ENCODE measurements around the gene EXOSC7.
"Not testable (repeated sequence)": the region's sequence is repeated elsewhere in the genome, so short reads cannot be mapped to it uniquely, and the experiment has no call there.

The EXOSC7 gene

GRCh38 chr3:45037720-45038455 is 61.8 kb downstream of the EXOSC7 start:
- H3K36me3 ChIP-seq (ENCODE audit: control insufficient read depth, insufficient read depth, low read length): no peaks in the 10 kb centered on the region
- H3K4me3 ChIP-seq (ENCODE audit: low read depth, low read length): no peak overlapping the region
- peaks cover 6% of the 10 kb centered on the region for H3K4me1 ChIP-seq (ENCODE audit: control insufficient read depth, insufficient read depth, low read length)
- no peaks in the 10 kb centered on the region for H3K9me3 ChIP-seq (ENCODE audit: control insufficient read depth, insufficient read depth, low read length)
- H3K27ac ChIP-seq (ENCODE audit: low read depth, low read length): no peak overlapping the region
- H3K27me3 ChIP-seq (ENCODE audit: control insufficient read depth, insufficient read depth, low read length): peaks cover 44% of the 10 kb centered on the region
- no peak overlapping the region for H3K9ac ChIP-seq (ENCODE audit: low read depth, low read length)

DNA sequence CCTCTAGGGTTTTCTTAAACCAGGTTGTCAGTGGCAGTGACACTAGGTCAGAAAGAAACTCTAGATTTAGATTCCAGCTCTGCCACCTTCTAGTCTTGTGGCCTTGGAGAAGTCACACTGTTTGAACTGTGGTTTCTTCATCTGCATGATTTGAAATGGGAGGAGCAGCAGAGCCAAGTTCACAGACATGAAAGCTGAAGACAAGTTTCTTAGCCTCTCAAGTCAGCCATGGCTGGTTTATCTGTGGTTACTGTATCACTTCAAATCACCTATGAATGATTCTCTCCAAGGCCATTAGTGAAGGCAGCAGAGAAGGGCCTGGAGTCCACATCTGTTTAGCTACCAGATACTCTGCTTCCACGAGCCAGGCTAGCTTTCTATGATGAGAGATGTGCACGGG is 65.6 kb downstream of the EXOSC7 start:
- H3K27me3 ChIP-seq (ENCODE audit: control insufficient read depth, insufficient read depth, low read length): peaks cover 6% of the 10 kb centered on the region
- H3K36me3 ChIP-seq (ENCODE audit: control insufficient read depth, insufficient read depth, low read length): no peaks in the 10 kb centered on the region
- no peak overlapping the region for H3K27ac ChIP-seq (ENCODE audit: low read depth, low read length)
- H3K4me3 ChIP-seq (ENCODE audit: low read depth, low read length): no peak overlapping the region
- no peak overlapping the region for H3K9ac ChIP-seq (ENCODE audit: low read depth, low read length)
- no peaks in the 10 kb centered on the region for H3K9me3 ChIP-seq (ENCODE audit: control insufficient read depth, insufficient read depth, low read length)
- peaks cover 6% of the 10 kb centered on the region for H3K4me1 ChIP-seq (ENCODE audit: control insufficient read depth, insufficient read depth, low read length)

DNA sequence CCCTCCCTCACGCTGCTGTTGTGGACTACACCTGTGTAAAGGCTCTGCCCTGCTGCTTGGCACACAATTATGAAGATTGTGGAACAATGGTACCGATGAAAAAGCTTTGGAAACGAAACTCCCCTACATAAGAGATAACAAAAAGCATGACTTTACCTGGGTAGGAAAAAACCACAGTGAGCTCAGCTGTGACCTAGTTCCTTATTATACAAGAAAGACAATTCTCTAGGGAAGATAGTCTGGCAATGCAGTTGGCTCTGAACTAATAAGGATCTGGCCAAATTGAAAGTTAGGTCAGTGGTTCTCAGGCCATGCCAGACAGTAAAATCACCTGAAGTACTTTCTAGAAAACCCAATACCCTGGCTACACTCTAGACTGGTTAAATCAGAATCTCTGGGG is 66.1 kb downstream of the EXOSC7 start:
- Histone ChIP-seq H3K9me3 (ENCODE audit: control insufficient read depth, insufficient read depth, low read length) (no peaks in the 10 kb centered on the region), H3K4me3 (ENCODE audit: low read depth, low read length) (no peak overlapping the region), H3K27ac (ENCODE audit: low read depth, low read length) (no peak overlapping the region), H3K4me1 (ENCODE audit: control insufficient read depth, insufficient read depth, low read length) (peaks cover 6% of the 10 kb centered on the region), H3K36me3 (ENCODE audit: control insufficient read depth, insufficient read depth, low read length) (no peaks in the 10 kb centered on the region), H3K27me3 (ENCODE audit: control insufficient read depth, insufficient read depth, low read length) (peaks cover 1% of the 10 kb centered on the region), H3K9ac (ENCODE audit: low read depth, low read length) (no peak overlapping the region)

GRCh38 chr3:45043728-45044299 is 67.8 kb downstream of the EXOSC7 start:
- Histone ChIP-seq H3K36me3 (ENCODE audit: control insufficient read depth, insufficient read depth, low read length) (no peaks in the 10 kb centered on the region), H3K27ac (ENCODE audit: low read depth, low read length) (no peak overlapping the region), H3K9ac (ENCODE audit: low read depth, low read length) (no peak overlapping the region), H3K4me1 (ENCODE audit: control insufficient read depth, insufficient read depth, low read length) (no peaks in the 10 kb centered on the region), H3K9me3 (ENCODE audit: control insufficient read depth, insufficient read depth, low read length) (no peaks in the 10 kb centered on the region), H3K27me3 (ENCODE audit: control insufficient read depth, insufficient read depth, low read length) (no peaks in the 10 kb centered on the region), H3K4me3 (ENCODE audit: low read depth, low read length) (no peak overlapping the region)

- no peaks in the 10 kb centered on the region for H3K9me3 ChIP-seq (ENCODE audit: control insufficient read depth, insufficient read depth, low read length)
- H3K36me3 ChIP-seq (ENCODE audit: control insufficient read depth, insufficient read depth, low read length): no peaks in the 10 kb centered on the region
- no peak overlapping the region for H3K9ac ChIP-seq (ENCODE audit: low read depth, low read length)
- no peaks in the 10 kb centered on the region for H3K4me1 ChIP-seq (ENCODE audit: control insufficient read depth, insufficient read depth, low read length)
- H3K27ac ChIP-seq (ENCODE audit: low read depth, low read length): no peak overlapping the region
- no peaks in the 10 kb centered on the region for H3K27me3 ChIP-seq (ENCODE audit: control insufficient read depth, insufficient read depth, low read length)
- no peak overlapping the region for H3K4me3 ChIP-seq (ENCODE audit: low read depth, low read length)
Measured at GRCh38 chr3:45048244-45048643, 72.2 kb downstream of the EXOSC7 start.

GRCh38 chr3:45049807-45050206 is 73.8 kb downstream of the EXOSC7 start:
- Histone ChIP-seq H3K36me3 (ENCODE audit: control insufficient read depth, insufficient read depth, low read length) (no peaks in the 10 kb centered on the region), H3K9ac (ENCODE audit: low read depth, low read length) (no peak overlapping the region), H3K9me3 (ENCODE audit: control insufficient read depth, insufficient read depth, low read length) (no peaks in the 10 kb centered on the region), H3K4me1 (ENCODE audit: control insufficient read depth, insufficient read depth, low read length) (peaks cover under 1% of the 10 kb centered on the region; the same call in 1 of the 2 replicates), H3K27ac (ENCODE audit: low read depth, low read length) (no peak overlapping the region), H3K27me3 (ENCODE audit: control insufficient read depth, insufficient read depth, low read length) (peaks cover 6% of the 10 kb centered on the region; the same call in 1 of the 2 replicates), H3K4me3 (ENCODE audit: low read depth, low read length) (no peak overlapping the region)

DNA sequence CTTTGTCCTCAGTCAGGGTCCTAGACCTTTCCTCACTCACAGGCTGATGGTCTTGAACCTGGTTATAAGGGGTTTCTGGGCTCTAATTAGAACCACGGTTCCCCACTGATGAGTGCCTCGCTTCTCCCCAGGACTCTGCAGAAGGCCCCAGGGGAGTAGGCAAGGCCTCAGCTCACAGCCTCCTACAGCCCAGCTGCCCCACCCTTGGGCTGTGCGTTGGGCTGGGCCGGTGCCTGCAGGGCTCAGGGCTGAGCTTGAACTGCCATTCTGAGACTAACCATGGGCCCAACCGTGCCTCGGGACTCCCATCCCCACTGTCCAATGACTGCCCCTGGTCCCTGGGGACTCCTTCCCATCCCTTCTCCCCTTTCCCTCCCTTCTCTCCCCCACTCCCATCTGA is 75.6 kb downstream of the EXOSC7 start:
- peaks cover 11% of the 10 kb centered on the region for H3K4me1 ChIP-seq (ENCODE audit: control insufficient read depth, insufficient read depth, low read length)
- peaks cover 23% of the 10 kb centered on the region for H3K27me3 ChIP-seq (ENCODE audit: control insufficient read depth, insufficient read depth, low read length)
- H3K9me3 ChIP-seq (ENCODE audit: control insufficient read depth, insufficient read depth, low read length): no peaks in the 10 kb centered on the region
- no peak overlapping the region for H3K27ac ChIP-seq (ENCODE audit: low read depth, low read length)
- no peaks in the 10 kb centered on the region for H3K36me3 ChIP-seq (ENCODE audit: control insufficient read depth, insufficient read depth, low read length)
- H3K4me3 ChIP-seq (ENCODE audit: low read depth, low read length): no peak overlapping the region
- no peak overlapping the region for H3K9ac ChIP-seq (ENCODE audit: low read depth, low read length)

DNA sequence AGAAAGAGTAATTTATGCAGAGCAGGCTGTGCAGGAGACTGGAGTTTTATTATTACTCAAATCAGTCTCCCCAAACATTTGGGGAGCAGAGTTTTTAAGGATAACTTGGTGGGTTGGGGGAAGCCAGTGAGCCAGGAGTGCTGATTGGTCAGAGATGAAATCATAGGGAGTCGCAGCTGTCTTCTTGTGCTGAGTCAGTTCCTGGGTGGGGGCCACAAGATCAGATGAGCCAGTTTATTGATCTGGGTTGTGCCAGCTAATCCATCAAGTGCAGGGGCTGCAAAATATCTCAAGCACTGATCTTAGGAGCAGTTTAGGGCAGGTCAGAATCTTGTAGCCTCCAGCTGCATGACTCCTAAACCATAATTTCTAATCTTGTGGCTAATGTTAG is 77.8 kb downstream of the EXOSC7 start:
- H3K27ac ChIP-seq (ENCODE audit: low read depth, low read length); H3K36me3 ChIP-seq (ENCODE audit: control insufficient read depth, insufficient read depth, low read length); H3K4me3 ChIP-seq (ENCODE audit: low read depth, low read length); H3K9ac ChIP-seq (ENCODE audit: low read depth, low read length); H3K9me3 ChIP-seq (ENCODE audit: control insufficient read depth, insufficient read depth, low read length): not testable (repeated sequence)
- Histone ChIP-seq H3K27me3 (ENCODE audit: control insufficient read depth, insufficient read depth, low read length) (peaks cover 44% of the 10 kb centered on the region), H3K4me1 (ENCODE audit: control insufficient read depth, insufficient read depth, low read length) (peaks cover 12% of the 10 kb centered on the region)

GRCh38 chr3:45054196-45054857 is 78.3 kb downstream of the EXOSC7 start:
- peaks cover 12% of the 10 kb centered on the region for H3K4me1 ChIP-seq (ENCODE audit: control insufficient read depth, insufficient read depth, low read length)
- H3K4me3 ChIP-seq (ENCODE audit: low read depth, low read length): no peak overlapping the region
- H3K27me3 ChIP-seq (ENCODE audit: control insufficient read depth, insufficient read depth, low read length): peaks cover 49% of the 10 kb centered on the region
- H3K9me3 ChIP-seq (ENCODE audit: control insufficient read depth, insufficient read depth, low read length): no peaks in the 10 kb centered on the region
- no peaks in the 10 kb centered on the region for H3K36me3 ChIP-seq (ENCODE audit: control insufficient read depth, insufficient read depth, low read length)
- H3K27ac ChIP-seq (ENCODE audit: low read depth, low read length): no peak overlapping the region
- H3K9ac ChIP-seq (ENCODE audit: low read depth, low read length): no peak overlapping the region

- Histone ChIP-seq H3K4me3 (ENCODE audit: low read depth, low read length) (no peak overlapping the region), H3K27ac (ENCODE audit: low read depth, low read length) (no peak overlapping the region), H3K27me3 (ENCODE audit: control insufficient read depth, insufficient read depth, low read length) (peaks cover 52% of the 10 kb centered on the region), H3K9me3 (ENCODE audit: control insufficient read depth, insufficient read depth, low read length) (no peaks in the 10 kb centered on the region), H3K4me1 (ENCODE audit: control insufficient read depth, insufficient read depth, low read length) (peaks cover 14% of the 10 kb centered on the region), H3K36me3 (ENCODE audit: control insufficient read depth, insufficient read depth, low read length) (no peaks in the 10 kb centered on the region), H3K9ac (ENCODE audit: low read depth, low read length) (no peak overlapping the region)
Measured at GRCh38 chr3:45055032-45055410, 79.0 kb downstream of the EXOSC7 start.

- no peaks in the 10 kb centered on the region for H3K9me3 ChIP-seq (ENCODE audit: control insufficient read depth, insufficient read depth, low read length)
- no peak overlapping the region for H3K27ac ChIP-seq (ENCODE audit: low read depth, low read length)
- H3K4me3 ChIP-seq (ENCODE audit: low read depth, low read length): no peak overlapping the region
- H3K27me3 ChIP-seq (ENCODE audit: control insufficient read depth, insufficient read depth, low read length): peaks cover 52% of the 10 kb centered on the region
- H3K4me1 ChIP-seq (ENCODE audit: control insufficient read depth, insufficient read depth, low read length): peaks cover 17% of the 10 kb centered on the region
- no peak overlapping the region for H3K9ac ChIP-seq (ENCODE audit: low read depth, low read length)
- H3K36me3 ChIP-seq (ENCODE audit: control insufficient read depth, insufficient read depth, low read length): no peaks in the 10 kb centered on the region
Measured at GRCh38 chr3:45055411-45056143, 79.5 kb downstream of the EXOSC7 start.
